ENCODE results near the gene IRF7.
A peak's percentile ranks its signal among the peaks of the same experiment; 100 is the strongest.

- TF ChIP-seq, protein P1, sequence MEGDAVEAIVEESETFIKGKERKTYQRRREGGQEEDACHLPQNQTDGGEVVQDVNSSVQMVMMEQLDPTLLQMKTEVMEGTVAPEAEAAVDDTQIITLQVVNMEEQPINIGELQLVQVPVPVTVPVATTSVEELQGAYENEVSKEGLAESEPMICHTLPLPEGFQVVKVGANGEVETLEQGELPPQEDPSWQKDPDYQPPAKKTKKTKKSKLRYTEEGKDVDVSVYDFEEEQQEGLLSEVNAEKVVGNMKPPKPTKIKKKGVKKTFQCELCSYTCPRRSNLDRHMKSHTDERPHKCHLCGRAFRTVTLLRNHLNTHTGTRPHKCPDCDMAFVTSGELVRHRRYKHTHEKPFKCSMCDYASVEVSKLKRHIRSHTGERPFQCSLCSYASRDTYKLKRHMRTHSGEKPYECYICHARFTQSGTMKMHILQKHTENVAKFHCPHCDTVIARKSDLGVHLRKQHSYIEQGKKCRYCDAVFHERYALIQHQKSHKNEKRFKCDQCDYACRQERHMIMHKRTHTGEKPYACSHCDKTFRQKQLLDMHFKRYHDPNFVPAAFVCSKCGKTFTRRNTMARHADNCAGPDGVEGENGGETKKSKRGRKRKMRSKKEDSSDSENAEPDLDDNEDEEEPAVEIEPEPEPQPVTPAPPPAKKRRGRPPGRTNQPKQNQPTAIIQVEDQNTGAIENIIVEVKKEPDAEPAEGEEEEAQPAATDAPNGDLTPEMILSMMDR (IDR thresholded peaks at IDR 0.05) = no peak
- peak in 1 of 4 donors; percentile 34 for TF ChIP-seq POLR2A (IDR thresholded peaks at IDR 0.05)
These were observed 48.6 kb downstream of the IRF7 start for GRCh38 chr11:567011-567628.
